Measurements from ENCODE around the gene TNFRSF25.

- TF ChIP-seq CTCF (IDR thresholded peaks at IDR 0.05; ENCODE audit: low read depth, low read length) = no peak
- no peak for TF ChIP-seq EZH2phosphoT487 (IDR thresholded peaks at IDR 0.05; ENCODE audit: low read depth)
Measured at GRCh38 chr1:6412896-6413295, 53.1 kb downstream of the TNFRSF25 start.

Data from OCI-LY3 (cell line).